Right renal pelvis (tissue), 4 donors: ENCODE measurements around the gene COMT. TPM values are rescaled to one million over a fixed set of nuclear protein-coding genes. Genes with fewer than 3 reads are reported as not detected.
A peak's percentile ranks its signal among the peaks of the same experiment; 100 is the strongest.

Source experiments
- DNase-seq, 4 donors: peaks; one replicate each; pipeline ENCODE4 v3.0.0-alpha.2; 2013; ENCODE audit warnings: low read depth in 4 of 4, low spot score in 3 of 4, missing footprints in 1 of 4
- polyA plus RNA-seq, 4 donors: library from polyadenylated mRNA; unstranded; fragments of 120-200 nt; gene quantifications; one replicate each; pipeline ENCODE4 v1.2.1, GENCODE V29; 2013; ENCODE audit not compliant: insufficient read length in 4 of 4

COMT gene
- polyA plus RNA-seq, 4 donors = 102 to 144 (median 105) TPM

- DNase-seq = no peak
These were observed 25.6 kb downstream of the COMT start for GRCh38 chr22:19966908-19967750.

GRCh38 chr22:19967850-19968449 lies 26.4 kb downstream of the COMT start:
- DNase-seq = no peak

- no peak for DNase-seq
These were observed 26.9 kb downstream of the COMT start for GRCh38 chr22:19968450-19968891.

GRCh38 chr22:19969141-19969928 lies 27.8 kb downstream of the COMT start:
- no peak for DNase-seq

- DNase-seq = no peak
These were observed 28.5 kb downstream of the COMT start for GRCh38 chr22:19970031-19970478.

GRCh38 chr22:19970479-19971275 lies 29.1 kb downstream of the COMT start:
- DNase-seq = no peak

GRCh38 chr22:19971276-19972124 lies 29.9 kb downstream of the COMT start:
- DNase-seq = no peak

- DNase-seq = no peak
These were observed 30.7 kb downstream of the COMT start for GRCh38 chr22:19972251-19972650.

- DNase-seq = no peak
These were observed 31.3 kb downstream of the COMT start for GRCh38 chr22:19972652-19973550.

GRCh38 chr22:19973551-19974267 lies 32.1 kb downstream of the COMT start:
- no peak for DNase-seq

- peak in 1 of 4 donors; percentile 54 for DNase-seq
These were observed 32.8 kb downstream of the COMT start for GRCh38 chr22:19974268-19974861.

- no peak for DNase-seq
These were observed 33.5 kb downstream of the COMT start for GRCh38 chr22:19974935-19975706.

GRCh38 chr22:19975707-19976035 lies 34.1 kb downstream of the COMT start:
- no peak for DNase-seq

GRCh38 chr22:19976671-19977070 lies 35.1 kb downstream of the COMT start:
- no peak for DNase-seq

- no peak for DNase-seq
These were observed 36.0 kb downstream of the COMT start for GRCh38 chr22:19977296-19978243.

GRCh38 chr22:19978748-19979147 lies 37.2 kb downstream of the COMT start:
- no peak for DNase-seq
